Calu3 (cell line): ENCODE data around the gene SLC7A4. TPM values are rescaled to one million over a fixed set of nuclear protein-coding genes. Genes with fewer than 3 reads are reported as not detected.
A peak's percentile ranks its signal among the peaks of the same experiment; 100 is the strongest.

Experiments used
- BruUV-seq: library from RNA; stranded (reverse); fragments of 400-500 nt; replicated peaks from 2 replicates; lab custom pipeline; 2021; lab: Mats Ljungman, UMichigan
- CTCF ChIA-PET: fragments of 300-600 bp; sonication (Branson Sonifier 250); formaldehyde crosslinking; loops from one replicate; lab custom pipeline; 2022; ENCODE audit warnings: antibody characterized with exemption; lab: Charles Lee
- DNase-seq: peaks from one replicate; pipeline ENCODE4 v3.0.0; 2022
- H3K27ac Mint-ChIP-seq: one replicate; pipeline ENCODE4 v1.8.0; 2022; ENCODE audit warnings: mixed read lengths; ENCODE audit not compliant: unreplicated experiment
- H3K27me3 Mint-ChIP-seq: one replicate; pipeline ENCODE4 v1.8.0; 2022; ENCODE audit warnings: mixed read lengths; ENCODE audit not compliant: unreplicated experiment
- H3K36me3 Mint-ChIP-seq: one replicate; pipeline ENCODE4 v1.8.0; 2022; ENCODE audit warnings: mild to moderate bottlenecking, moderate library complexity, mixed read lengths; ENCODE audit not compliant: insufficient read depth, unreplicated experiment
- H3K4me1 Mint-ChIP-seq: one replicate; pipeline ENCODE4 v1.8.0; 2022; ENCODE audit warnings: mild to moderate bottlenecking, low read depth, mixed read lengths; ENCODE audit not compliant: unreplicated experiment
- H3K4me3 Mint-ChIP-seq: one replicate; pipeline ENCODE4 v1.8.0; 2022; ENCODE audit warnings: mild to moderate bottlenecking, low read depth, moderate library complexity, mixed read lengths; ENCODE audit not compliant: unreplicated experiment
- H3K9me3 Mint-ChIP-seq: one replicate; pipeline ENCODE4 v1.8.0; 2022; ENCODE audit warnings: low read depth, mixed read lengths; ENCODE audit not compliant: unreplicated experiment
- CTCF ChIP-seq: fragments of 200-600 bp; IDR thresholded peaks from one replicate; pipeline ENCODE4 v1.8.0; 2022; ENCODE audit warnings: antibody characterized with exemption; ENCODE audit not compliant: unreplicated experiment
- intact Hi-C: fragments of 100-400 bp; cut with micrococcal nuclease; formaldehyde crosslinking; loops from one replicate; pipeline ENCODE4 v1.10.0; 2022; ENCODE audit not compliant: unreplicated experiment
- total RNA-seq: library from RNA; stranded (reverse); gene quantifications from 2 replicates; pipeline ENCODE4 v1.2.3, GENCODE V29; 2022

SLC7A4 gene
- total RNA-seq, 1 experiment from 2014 or later, result 0.14 TPM

DNA sequence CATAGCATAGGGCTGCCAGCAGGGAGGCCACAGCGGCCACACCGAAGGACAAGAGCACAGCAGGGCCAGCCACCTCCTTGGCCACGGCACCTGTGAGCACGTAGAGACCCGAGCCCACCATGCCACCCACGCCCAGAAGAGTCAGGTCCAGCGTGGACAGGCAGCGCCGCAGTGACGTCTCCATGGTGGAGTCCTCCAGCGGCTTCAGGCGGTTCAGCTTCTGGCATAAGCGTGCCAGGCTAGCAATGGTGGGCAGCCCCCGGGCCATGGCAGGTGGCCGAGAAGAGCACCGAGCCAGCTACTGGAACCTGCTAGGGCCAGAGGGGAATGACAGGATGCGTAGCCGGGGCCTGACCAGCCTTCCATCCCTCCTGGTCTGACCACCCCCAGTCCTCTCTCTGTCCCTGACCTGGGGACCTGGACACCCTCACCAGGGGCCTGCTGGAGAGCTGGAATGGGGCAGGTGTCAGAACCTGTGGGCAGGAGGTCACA, 770 bp downstream of the SLC7A4 start:
- CTCF ChIA-PET, result no interaction called here

GRCh38 chr22:21030621-21031544, 1.5 kb downstream of the SLC7A4 start:
- Mint-ChIP-seq H3K9me3 (no peaks in the 10 kb centered on the region), H3K27ac (no peak overlapping the region), H3K27me3 (peaks cover 55% of the 10 kb centered on the region), H3K36me3 (peaks cover 2% of the 10 kb centered on the region), H3K4me1 (no peaks in the 10 kb centered on the region), H3K4me3 (peak overlapping the region; percentile 61)
- intact Hi-C loops, result no loop called here
- no TSS peak for BruUV-seq
- CTCF ChIA-PET, result no interaction called here
- TF ChIP-seq CTCF, result no peak
- DNase-seq, result no peak

More for the DNA sequence above, 770 bp downstream of the SLC7A4 start:
- H3K27ac Mint-ChIP-seq, result no peak overlapping the region
- no peaks in the 10 kb centered on the region for H3K36me3 Mint-ChIP-seq
- no peaks in the 10 kb centered on the region for H3K9me3 Mint-ChIP-seq
- intact Hi-C loops, result no loop called here
- H3K27me3 Mint-ChIP-seq, result peaks cover 55% of the 10 kb centered on the region
- H3K4me1 Mint-ChIP-seq, result no peaks in the 10 kb centered on the region
- peak overlapping the region; percentile 61 for H3K4me3 Mint-ChIP-seq
- DNase-seq, result no peak
- BruUV-seq, result no TSS peak
- no peak for TF ChIP-seq CTCF

GRCh38 chr22:21030032-21030431, 2.3 kb downstream of the SLC7A4 start:
- Mint-ChIP-seq H3K27ac (no peak overlapping the region), H3K4me1 (no peaks in the 10 kb centered on the region), H3K9me3 (no peaks in the 10 kb centered on the region), H3K27me3 (peaks cover 55% of the 10 kb centered on the region), H3K36me3 (peaks cover 5% of the 10 kb centered on the region), H3K4me3 (no peak overlapping the region)
- DNase-seq, result no peak
- no peak for TF ChIP-seq CTCF
- no TSS peak for BruUV-seq
- CTCF ChIA-PET, result no interaction called here
- intact Hi-C loops, result no loop called here

GRCh38 chr22:21029486-21030025, 2.8 kb downstream of the SLC7A4 start:
- peaks cover 55% of the 10 kb centered on the region for H3K27me3 Mint-ChIP-seq
- H3K9me3 Mint-ChIP-seq, result no peaks in the 10 kb centered on the region
- BruUV-seq, result no TSS peak
- no peak for DNase-seq
- CTCF ChIA-PET, result no interaction called here
- no peak overlapping the region for H3K4me3 Mint-ChIP-seq
- no peak overlapping the region for H3K27ac Mint-ChIP-seq
- peaks cover 5% of the 10 kb centered on the region for H3K36me3 Mint-ChIP-seq
- no peak for TF ChIP-seq CTCF
- intact Hi-C loops, result no loop called here
- no peaks in the 10 kb centered on the region for H3K4me1 Mint-ChIP-seq
